ENCODE measurements around the gene SLC13A3. TPM values are rescaled to one million over a fixed set of nuclear protein-coding genes. Genes with fewer than 3 reads are reported as not detected.

The SLC13A3 gene
- total RNA-seq, 1 experiment from 2014 or later, result 17.5 TPM

- Histone ChIP-seq H3K14ac (ENCODE audit: insufficient read depth, low read length) (no peak overlapping the region), H3K18ac (ENCODE audit: insufficient read length, low read depth, low read length) (no peak overlapping the region), H3K27me3 (ENCODE audit: insufficient read depth, low read length) (no peaks in the 10 kb centered on the region), H3K27ac (ENCODE audit: insufficient read length, low read depth, low read length) (no peak overlapping the region), H2BK15ac (ENCODE audit: low read depth, low read length) (no peak overlapping the region), H4K5ac (ENCODE audit: insufficient read length, low read depth, low read length) (no peak overlapping the region), H2BK5ac (ENCODE audit: insufficient read length, low read length) (no peak overlapping the region), H3K9me3 (ENCODE audit: control insufficient read depth, low read depth, low read length) (no peaks in the 10 kb centered on the region), H3K23ac (ENCODE audit: insufficient read length, low read depth, low read length) (no peak overlapping the region), H3K4me1 (ENCODE audit: insufficient read depth, low read length) (no peaks in the 10 kb centered on the region), H2BK12ac (ENCODE audit: insufficient read length, low read depth, low read length) (no peak overlapping the region), H3K4ac (ENCODE audit: low read depth, low read length) (no peak overlapping the region), H3K79me2 (ENCODE audit: insufficient read depth, low read length) (no peaks in the 10 kb centered on the region), H4K20me1 (ENCODE audit: control insufficient read depth, insufficient read depth, insufficient read length) (no peaks in the 10 kb centered on the region), H4K91ac (ENCODE audit: insufficient read length, low read depth, low read length) (no peak overlapping the region), H2AFZ (ENCODE audit: low read length) (no peak overlapping the region), H3K4me2 (ENCODE audit: insufficient read depth, insufficient read length, low read length) (no peak overlapping the region), H3K23me2 (ENCODE audit: insufficient read length, low read depth, low read length, poor library complexity, severe bottlenecking) (no peaks in the 10 kb centered on the region), H4K8ac (replicated peaks; ENCODE audit: insufficient read length, low read depth, low read length) (no peak overlapping the region), H2AK5ac (ENCODE audit: insufficient read length, low read length) (no peak overlapping the region), H2BK20ac (ENCODE audit: low read depth, low read length, poor library complexity, severe bottlenecking) (no peak overlapping the region), H3K9ac (ENCODE audit: extremely low read depth, insufficient read length, low read length) (no peak overlapping the region), H2BK120ac (ENCODE audit: low read depth, low read length, poor library complexity, severe bottlenecking) (no peak overlapping the region), H3K56ac (ENCODE audit: insufficient read length, low read depth, low read length) (no peak overlapping the region), H3T11ph (ENCODE audit: low read length) (no peak overlapping the region), H3K79me1 (ENCODE audit: insufficient read depth, low read depth, low read length, poor library complexity, severe bottlenecking) (no peaks in the 10 kb centered on the region)
- WGBS (ENCODE audit: extremely low coverage, insufficient read length, low lambda C conversion rate), result no CpG with 5 or more reads among the region's 4 CpGs
- Mint-ChIP-seq H3K4me1 (peaks cover 4 to 5% of the 10 kb centered on the region in 2 experiments; a peak in 2 of 4 replicates), H3K4me3 (no peak overlapping the region), H3K36me3 (ENCODE audit: insufficient read depth in 1 of 3, low read depth in 3 of 3) (peaks cover 14 to 38% (median 24%) of the 10 kb centered on the region in 3 experiments), H3K27ac (no peak overlapping the region), H3K27me3 (ENCODE audit: low read depth) (no peaks in the 10 kb centered on the region), H3K9me3 (peaks cover 13% of the 10 kb centered on the region in 2 experiments)
- no peak for DNase-seq
- TF ChIP-seq CTCF (conservative IDR thresholded peaks at IDR 0.05), result no peak
Measured at GRCh38 chr20:46660487-46660886, 9.2 kb upstream of the SLC13A3 start.

Data from H9 (cell line).